GM21717 (cell line): ENCODE measurements around the gene G0S2.

Source experiments
- ATAC-seq: cut with Tn5 transposase; IDR thresholded peaks from one replicate; pipeline ENCODE4 v1.9.1; 2021; ENCODE audit warnings: mild to moderate bottlenecking, moderate library complexity; ENCODE audit not compliant: unreplicated experiment

Gene G0S2

DNA sequence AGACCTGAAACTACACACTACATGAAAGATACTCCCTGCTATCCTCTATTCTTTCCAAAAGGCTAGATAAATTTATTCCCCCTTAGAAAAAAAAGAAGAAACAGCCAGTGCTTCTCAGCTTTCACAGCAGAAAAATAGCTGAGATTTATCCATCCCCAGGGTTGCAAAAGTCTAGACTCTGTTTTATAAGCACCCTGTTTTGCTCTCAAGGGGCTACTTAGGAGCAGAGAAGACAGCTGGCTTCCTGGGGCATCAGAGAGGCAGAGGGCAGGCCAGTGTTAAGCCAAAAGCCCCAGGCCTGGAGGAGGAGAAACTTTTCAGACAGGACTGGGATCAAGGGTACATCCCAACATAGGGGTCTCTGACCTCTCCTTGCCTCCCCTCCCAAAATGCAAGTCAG is 26.9 kb upstream of the G0S2 start:
- no peak for ATAC-seq

DNA sequence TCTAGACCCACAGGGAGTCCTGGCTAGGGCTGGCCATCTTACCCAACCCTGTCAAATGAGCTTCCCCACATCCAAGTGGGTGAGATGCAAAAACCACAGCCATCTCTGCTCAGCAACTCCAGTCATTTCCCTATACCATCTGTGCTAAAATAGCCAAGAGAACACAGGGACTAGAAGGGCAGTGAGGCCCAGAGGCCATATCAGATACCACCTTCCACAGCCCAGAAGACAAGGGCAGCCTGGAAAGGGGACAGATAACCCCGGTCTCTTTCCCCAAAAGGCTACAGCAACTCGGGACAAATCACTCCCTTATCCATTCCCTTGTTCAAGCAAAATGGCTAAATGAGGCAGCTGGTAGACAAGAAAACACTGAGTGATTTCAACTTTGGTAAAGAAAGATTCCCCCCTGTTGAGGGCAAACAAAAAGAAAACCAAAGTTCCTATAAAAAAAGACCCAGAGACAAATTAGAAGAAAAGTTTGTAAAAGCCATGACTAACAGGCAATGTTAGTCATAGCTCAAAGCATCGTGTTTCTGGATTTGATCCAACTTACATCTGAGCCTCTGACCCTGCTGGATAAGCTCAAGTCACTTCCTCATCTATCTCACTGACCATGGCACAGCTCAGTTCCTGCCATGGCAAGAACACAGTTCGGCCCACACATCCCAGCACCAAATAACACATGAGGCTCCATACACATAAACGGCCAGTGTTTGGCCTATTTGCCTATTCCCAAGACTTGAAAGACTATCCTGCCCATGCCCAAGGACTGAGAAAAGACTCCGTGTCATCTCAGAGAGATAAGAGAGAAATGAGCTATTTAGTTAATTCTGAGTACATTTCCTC is 26.1 kb upstream of the G0S2 start:
- ATAC-seq = no peak

DNA sequence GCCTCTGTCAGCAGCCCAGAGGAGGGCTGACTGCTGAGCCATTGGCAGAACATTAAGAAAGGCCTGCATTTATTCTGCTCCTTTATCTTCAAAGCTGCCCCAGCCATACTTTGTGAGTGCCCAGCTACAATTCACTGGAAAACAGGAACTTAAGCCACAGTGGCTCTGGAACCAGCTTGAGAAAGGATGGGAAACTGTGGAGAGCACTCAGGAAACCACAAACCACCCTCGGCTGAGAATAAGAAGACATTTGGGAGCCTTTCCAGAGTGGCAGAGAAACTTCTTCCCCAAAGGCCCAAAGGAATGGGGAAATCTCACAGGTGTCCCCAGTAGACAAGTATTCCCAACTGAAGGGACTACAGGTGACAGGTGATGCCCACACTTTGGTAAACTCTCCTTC is 24.8 kb upstream of the G0S2 start:
- no peak for ATAC-seq

DNA sequence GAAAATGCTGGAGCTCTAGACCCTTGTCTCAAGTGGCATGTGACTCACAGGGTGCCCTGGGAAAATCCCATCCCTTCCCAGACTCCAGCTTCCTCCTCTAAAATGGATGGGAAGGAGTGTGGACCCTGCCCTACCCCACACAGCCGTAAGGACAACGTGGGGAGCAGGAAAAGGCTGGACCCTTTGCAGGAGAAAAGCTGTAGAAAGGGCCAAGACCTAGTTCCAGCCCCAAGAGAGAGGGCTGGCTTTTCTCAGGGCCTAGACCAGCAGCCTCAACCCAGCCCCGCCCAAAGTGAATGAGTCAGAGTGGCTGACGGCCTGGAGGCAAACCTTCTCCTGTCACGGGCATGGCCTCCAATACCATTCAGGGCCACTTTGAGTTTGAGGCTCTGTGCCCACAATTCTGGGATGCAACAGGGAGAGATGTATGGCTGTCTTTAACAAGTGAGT is 24.0 kb upstream of the G0S2 start:
- peak; percentile 68 for ATAC-seq

DNA sequence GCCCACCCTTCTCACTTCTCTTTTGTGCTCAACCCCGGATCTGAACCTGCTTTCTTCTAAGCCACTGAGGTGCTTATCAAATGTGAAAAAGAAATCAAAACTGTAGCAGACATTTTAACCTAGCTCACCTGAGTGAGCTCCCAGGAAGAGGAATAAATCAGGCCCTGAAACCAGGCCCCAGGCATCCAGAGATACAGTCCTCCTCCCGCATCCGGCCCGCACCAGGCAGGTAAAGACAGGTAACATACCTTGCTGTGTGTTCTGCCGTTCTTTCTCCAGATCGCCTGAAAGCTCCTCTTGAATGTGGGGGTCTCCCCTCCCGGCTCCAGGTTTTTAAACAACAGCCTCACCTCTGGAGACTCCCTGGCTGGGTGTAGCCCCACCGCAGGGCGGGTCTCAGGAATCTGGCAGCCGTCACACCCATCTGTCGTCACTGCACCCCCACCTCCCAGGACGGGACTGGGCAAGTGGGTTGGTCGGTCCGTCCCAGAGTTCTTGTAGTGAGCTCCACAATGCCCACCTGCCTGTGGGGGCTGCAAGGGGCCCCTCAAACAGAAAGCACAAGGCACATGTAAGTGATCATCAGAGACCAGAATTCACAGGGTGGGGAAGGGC is 23.0 kb upstream of the G0S2 start, which contains the start of gene LAMB3:
Gene LAMB3 (minus strand): TSS at position 305 of the 615 bp plus-strand sequence. CDS start 1,481 bp downstream, outside the sequence.
- no peak for ATAC-seq

DNA sequence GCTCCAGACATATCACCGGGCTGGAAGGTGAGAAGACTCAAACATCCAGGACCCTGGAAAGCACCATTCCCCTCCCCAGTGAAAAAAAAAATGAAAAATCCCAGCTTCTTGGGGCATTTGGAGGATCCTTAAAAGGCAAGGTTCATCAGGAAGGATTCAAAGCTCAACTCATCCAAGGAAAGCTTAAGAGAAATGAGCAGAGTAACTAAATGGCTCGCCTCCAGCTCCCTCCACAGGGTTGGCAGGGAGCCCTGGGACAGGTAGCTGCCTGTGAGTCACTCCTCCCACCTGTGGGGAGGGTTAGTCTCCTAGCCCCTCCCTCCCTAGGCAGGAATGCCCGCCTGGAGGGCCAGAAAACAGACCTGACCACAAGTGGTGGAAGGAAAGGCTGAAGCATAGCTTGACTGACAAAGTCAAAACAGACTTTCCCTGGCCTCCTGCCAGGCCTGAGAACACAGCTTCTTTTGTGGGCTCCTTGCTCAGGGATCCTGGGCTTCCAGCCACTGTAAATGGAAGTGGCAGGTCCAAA is 22.3 kb upstream of the G0S2 start:
- ATAC-seq = no peak

DNA sequence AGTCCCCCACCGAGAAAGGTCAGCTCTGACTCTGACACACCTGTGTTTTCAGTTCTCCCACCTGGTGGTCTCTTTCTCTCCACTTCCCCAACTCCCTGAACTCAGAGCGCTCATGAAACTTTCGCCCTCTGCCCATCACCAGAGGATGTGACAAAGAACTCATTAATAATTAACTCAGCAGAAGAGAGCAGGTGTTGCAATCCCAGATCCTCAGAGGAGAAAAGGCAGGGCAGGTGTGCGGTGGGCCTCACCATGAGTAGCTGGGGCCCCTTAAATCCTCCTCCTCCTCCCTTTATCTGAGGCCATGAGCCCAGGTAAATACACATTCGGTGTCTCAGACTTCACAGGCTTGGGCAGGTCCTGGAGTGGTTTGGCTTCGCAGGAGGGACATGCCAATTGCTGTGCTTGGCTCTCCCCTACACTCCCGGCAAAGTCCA is 21.3 kb upstream of the G0S2 start:
- no peak for ATAC-seq

DNA sequence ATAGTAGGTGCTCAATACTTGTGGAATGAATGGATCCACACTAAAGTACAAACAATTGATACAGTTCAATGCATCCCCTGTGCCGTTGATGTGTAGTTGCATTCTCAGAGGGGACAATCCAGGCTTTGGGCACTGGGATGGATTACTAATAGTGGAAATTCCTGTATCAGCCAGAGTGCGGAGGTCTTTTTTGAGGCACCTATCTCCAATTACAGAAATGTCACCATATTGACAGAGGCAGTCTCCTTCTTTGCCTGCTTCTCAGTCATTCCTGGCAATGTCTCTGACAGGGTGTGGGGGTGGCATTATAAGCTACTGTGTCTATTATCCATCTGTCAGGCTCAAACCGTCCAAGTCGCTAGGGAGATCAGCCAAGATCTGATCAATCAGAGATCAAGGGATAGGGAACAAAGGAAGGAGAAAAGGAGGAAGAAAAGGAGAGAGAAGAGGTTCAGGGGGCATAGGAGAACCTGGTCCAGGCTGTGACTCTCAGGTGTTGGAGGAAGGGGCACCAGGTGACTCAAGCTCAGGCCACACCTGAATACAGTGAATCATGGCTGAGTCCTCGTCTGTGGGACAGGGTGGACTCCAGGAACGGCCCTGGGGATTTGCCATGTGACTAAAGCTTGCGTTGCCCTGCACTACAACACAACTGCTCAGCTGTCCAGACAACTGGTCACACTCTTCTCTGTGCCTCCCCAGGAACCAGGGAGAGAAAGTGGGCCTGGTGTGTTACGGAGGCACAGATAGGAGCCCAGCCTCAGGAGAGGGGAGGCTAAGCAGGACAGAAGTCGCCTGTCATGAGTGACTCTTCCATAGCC is 19.6 kb upstream of the G0S2 start:
- ATAC-seq = no peak

DNA sequence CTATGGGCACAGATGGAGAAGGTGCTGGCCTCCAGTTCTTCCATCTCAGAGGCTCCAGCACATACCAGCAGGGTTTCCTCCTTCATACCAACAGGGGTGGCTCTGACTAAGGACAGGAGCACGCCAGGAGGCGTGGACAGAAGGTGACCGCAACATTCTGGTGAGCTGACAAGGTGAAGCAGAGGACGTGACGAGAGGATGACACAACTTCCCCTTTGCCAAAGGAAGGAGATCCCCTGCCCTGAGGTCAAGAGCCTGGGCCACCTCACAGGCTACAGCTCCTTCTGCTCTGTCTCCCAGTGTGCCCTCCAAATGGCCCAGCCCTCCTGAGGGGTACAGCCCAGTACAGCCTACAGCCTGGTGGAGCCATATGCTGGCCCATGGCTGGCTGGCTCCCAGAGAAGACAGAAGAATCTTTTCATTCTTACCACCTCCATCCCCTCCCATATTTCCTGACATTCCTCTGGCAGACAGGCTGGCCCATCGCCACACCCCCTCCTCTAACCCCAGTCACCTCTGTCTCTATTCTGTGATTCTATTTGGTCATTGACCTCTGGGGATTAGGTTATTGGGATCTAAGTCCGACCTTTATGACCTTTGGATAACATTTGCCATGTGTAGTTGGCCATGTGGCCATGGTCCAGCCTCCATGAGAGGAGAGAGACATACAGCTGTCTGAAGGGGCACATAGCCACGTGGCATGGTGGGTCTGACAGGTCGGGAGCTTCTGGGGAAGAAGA is 17.9 kb upstream of the G0S2 start:
- ATAC-seq = peak; percentile 46

DNA sequence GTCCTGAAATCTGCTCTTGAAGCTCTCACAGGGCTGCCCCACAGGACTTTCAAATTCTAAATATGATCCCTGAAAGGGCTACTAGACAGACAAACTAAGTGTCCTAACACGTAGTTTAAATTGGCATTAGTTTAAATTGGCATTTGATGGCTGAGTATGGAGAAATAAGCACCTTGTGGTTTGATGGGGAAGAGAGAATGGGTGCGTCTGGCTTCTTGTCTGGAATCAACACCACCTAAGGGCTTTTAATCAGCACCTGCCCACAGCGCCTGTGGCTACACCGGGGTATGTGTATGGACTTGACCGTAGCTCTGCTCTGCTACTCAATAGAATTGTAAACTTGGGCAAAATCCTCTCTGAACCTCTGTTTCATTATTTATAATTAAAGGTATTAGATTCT is 17.3 kb upstream of the G0S2 start:
- ATAC-seq = no peak

DNA sequence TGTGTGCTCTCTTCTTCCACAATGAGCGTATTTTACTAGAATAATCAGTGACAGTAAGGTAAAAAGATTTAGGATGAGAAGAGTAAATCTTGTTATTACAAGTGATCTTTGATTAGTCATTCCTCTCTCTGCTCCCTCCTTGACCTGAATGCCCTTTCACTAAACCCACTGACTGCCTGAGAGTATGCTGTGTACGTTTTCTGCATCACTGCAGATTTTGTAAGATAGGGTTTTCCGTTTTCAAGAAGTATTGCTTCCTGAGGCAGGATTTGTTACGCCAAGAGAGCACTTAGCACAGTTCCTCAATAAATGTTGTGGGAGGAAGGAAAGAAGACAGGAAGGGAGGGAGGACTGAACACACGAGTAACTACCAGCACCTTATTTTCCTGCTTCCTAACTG is 15.3 kb upstream of the G0S2 start:
- peak; percentile 82 for ATAC-seq

DNA sequence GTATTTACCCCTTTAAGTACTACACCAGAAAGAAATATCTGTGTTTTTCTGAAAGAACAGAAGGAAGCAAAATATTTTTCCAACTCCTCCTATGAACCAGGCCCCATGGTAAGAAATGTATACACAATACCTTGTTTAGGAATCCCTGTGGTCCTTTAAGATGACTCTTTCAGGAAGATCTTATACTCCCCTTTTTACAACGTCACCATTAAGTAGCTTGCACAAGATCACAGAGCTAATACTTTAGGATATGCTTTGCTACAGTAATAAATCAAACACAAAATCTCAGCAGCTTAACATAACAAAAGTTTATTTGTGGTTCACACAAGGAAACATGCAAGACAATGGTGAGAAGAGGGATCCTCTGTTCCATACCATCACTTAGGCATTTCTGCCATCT is 14.1 kb upstream of the G0S2 start:
- no peak for ATAC-seq

DNA sequence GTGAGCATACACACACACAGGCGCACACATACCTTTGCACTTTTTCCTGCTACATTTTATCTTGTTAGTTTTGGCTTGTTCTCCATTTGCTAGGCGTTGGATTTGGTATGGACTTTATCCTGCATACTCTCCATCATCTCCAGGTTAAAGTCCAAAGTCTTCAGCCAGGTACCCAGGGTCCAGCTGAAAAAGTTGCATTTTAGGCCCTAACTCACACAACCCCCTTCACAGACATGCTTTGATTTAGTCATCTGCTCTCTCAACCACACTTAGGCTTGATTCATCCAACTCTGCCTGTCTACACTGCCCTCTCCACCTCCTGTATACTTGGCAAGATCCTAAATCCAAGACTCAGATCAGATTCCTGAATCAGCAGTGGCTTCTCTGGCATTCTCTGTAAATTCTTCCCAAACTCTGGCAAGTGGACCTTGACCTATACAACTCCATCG is 12.3 kb upstream of the G0S2 start:
- no peak for ATAC-seq

DNA sequence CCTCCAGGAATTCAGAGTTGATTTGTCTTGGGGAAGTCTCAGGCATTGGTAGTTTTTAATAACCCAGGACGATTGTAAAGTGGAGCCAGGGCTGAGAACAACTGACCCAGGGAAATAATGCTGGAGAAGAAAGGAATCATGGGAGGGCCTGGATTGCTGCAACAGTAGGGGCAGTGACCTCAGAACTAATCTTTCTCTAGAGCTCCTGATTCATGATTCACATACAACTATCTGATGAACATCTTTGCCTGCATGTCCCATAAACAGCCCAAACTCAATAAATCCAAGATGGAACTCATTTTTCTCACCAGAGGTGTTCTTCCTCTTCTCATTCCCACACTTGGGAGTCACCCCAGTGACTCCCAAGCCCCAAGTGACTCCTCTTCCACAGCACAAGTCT is 8.1 kb upstream of the G0S2 start:
- ATAC-seq = no peak

DNA sequence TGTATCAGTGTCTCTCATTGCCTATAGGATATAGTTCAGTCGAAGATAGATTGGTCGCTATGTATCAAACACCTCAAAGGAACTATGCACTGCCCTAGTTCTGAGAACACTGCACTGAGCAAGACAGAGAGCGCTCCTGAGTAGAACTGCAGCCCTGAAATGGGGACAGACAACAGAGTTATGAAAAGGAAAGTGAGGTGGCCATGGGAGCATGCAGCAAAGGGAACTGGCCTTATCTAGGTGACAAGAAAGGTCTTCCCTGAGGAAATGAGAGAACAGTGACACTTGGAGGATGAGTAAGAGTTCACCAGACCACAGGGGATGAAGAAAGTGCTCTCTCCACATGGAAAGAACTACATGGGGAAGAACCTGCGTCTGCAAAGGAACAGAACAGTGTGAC is 7.5 kb upstream of the G0S2 start:
- ATAC-seq = no peak

DNA sequence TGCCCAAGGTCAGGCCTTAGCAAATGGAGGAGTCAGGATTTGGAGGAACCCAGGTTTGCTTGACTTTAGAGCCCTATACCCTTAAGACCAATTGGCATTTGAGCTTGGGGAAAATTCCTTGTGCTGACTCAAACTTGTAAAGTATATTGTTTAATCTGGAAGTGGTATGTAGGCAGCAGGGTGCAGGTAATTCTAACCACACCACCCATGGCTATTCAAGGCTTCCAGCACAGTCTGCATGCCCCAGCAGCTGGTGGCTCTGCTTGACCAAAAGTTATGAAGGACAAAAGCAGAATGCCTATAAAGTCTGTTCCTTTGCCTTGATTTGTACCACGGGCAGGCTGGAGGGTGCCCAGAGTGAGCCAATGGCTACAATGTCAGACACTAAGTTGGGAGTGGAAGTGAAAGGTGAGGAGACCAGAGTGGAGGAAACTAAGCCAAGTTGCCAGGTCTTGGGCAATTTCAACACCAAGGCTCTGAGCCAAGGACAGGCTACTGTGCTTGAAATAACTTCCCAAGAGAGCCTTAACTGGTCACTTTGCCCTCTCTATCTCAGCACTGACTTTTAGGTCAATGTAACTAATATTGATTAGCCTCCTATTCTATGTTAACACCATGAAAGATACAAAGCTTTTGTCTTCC is 4.7 kb upstream of the G0S2 start:
- ATAC-seq = no peak

DNA sequence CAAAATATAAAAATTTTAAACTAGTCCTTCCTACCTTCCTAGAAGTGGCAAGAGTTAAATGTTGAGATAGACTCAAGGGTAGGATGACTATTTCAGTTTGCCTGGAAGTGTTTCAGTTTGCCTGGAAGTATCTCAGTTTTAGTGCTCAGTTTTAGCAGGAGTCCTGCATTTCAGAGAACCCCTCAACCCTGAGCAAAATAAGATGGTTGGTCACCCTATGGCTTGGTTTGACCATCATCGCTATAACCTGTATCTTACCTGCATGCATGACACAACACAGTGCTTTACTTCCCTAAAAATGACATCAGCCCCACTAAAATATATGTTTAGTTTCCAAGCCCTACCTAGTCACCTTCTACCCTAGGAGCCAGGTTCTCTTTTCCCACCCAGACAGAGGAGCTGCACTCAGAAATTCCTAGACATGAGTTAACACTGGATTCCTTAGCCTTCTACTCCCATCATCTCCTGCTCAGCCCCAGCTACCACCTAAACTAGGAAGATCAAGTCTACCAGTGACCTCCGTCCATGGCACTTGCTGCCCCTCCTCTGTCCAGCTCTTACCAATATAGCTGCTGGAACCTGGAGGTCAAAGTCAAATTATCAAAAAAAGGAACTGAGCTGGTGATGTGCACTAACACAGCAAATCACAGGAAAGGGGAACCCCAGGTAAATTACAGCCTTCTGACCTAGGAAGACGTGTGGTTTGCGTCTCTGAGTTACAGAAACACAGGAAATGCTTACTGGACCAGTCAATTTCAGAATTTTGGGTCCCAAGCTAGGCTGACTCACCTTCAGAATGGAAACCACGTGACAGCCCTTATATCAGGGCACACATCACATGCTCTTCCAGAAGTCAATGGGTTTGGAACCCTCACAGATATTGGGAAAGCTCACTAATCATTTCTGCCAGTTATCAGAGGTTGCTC is 2.2 kb upstream of the G0S2 start:
- peak; percentile 95 for ATAC-seq

DNA sequence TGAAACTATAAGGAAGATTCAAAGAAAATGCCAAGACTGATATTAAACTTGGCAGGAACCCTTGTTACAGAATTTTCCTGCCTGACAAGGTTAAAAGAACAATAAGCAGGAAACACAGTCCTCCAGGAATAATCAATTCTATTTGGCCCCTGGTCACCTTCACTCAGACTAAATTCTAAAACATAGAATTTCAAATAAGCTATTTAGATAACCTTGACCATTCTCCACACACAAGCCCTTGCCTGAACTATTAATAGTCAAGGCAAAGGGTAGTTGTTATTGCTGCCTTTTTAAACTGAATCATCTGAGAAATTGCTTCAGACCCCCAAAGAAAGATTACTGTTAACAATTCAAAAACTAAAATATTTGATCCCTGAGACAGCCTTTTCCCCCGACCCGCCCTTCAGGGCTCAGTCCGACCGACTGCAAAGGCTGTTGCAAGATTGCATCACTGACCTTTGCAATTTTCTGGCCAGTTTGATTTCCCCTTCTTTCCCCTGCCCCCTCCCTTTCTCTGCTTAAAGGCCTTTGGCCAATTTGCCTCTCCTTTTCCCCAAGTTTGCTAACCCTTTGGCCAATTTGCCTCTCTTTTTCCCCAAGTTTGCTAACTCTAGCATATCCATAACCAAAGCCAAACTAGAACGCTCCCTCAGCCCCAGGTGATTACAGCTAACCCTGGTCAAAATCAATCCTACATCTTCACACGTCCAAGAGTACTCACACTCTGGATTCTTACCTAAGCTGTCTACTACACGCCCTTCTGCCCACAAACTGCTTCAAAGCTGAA is 1.4 kb upstream of the G0S2 start:
- ATAC-seq = no peak
